Smooth muscle cell (in vitro differentiated cells): ENCODE results near the gene ZNF841. TPM values are rescaled to one million over a fixed set of nuclear protein-coding genes. Genes with fewer than 3 reads are reported as not detected.

ENCODE experiments used
- DNase-seq: peaks from one replicate; lab custom pipeline; 2025; ENCODE audit not compliant: unreplicated experiment; lab: John Stamatoyannopoulos, UW
- H2AFZ ChIP-seq: fragments of 200-600 bp; sonication (generic); 2 replicates; pipeline ENCODE4 v1.6.0; 2016; ENCODE audit warnings: antibody characterized with exemption, low read depth, mild to moderate bottlenecking
- H3F3A ChIP-seq: fragments of 200-600 bp; sonication (generic); 2 replicates; pipeline ENCODE4 v1.6.0; 2017; ENCODE audit warnings: antibody characterized with exemption, low read depth
- H3K27ac ChIP-seq: fragments of 200-600 bp; sonication (generic); 2 replicates; pipeline ENCODE4 v1.5.1; 2016; ENCODE audit warnings: low read depth, mild to moderate bottlenecking
- H3K27me3 ChIP-seq: fragments of 200-600 bp; sonication (generic); 2 replicates; pipeline ENCODE4 v1.6.1; 2016; ENCODE audit warnings: low read depth, mild to moderate bottlenecking
- H3K36me3 ChIP-seq: fragments of 200-600 bp; sonication (generic); 2 replicates; pipeline ENCODE4 v1.5.1; 2016; ENCODE audit warnings: low read depth
- H3K4me1 ChIP-seq: fragments of 200-600 bp; sonication (generic); 2 replicates; pipeline ENCODE4 v1.5.1; 2016; ENCODE audit warnings: low read depth
- H3K4me2 ChIP-seq: fragments of 200-600 bp; sonication (generic); 2 replicates; pipeline ENCODE4 v1.6.0; 2016; ENCODE audit warnings: mild to moderate bottlenecking
- H3K4me3 ChIP-seq: fragments of 200-600 bp; sonication (generic); 2 replicates; pipeline ENCODE4 v1.5.1; 2016; ENCODE audit warnings: mild to moderate bottlenecking
- H3K79me2 ChIP-seq: fragments of 200-600 bp; sonication (generic); 2 replicates; pipeline ENCODE4 v1.6.0; 2016; ENCODE audit warnings: low read depth, mild to moderate bottlenecking
- H3K9ac ChIP-seq: fragments of 200-600 bp; sonication (generic); 2 replicates; pipeline ENCODE4 v1.6.0; 2016; ENCODE audit warnings: low read depth
- H3K9me3 ChIP-seq: fragments of 200-600 bp; sonication (generic); replicated peaks from 2 replicates; pipeline ENCODE4 v1.5.1; 2016; ENCODE audit warnings: low read depth
- H4K20me1 ChIP-seq: fragments of 200-600 bp; sonication (generic); 2 replicates; pipeline ENCODE4 v1.6.0; 2016; ENCODE audit warnings: low read depth
- CTCF ChIP-seq: fragments of 200-600 bp; sonication (generic); IDR thresholded peaks from 2 replicates; pipeline ENCODE4 v1.5.1; 2017; ENCODE audit warnings: borderline replicate concordance, mild to moderate bottlenecking, antibody characterized with exemption; ENCODE audit not compliant: insufficient read depth, poor library complexity, severe bottlenecking
- WGBS: methylation state at CpG from one replicate; pipeline ENCODE4 v1.1.7; 2016; ENCODE audit warnings: low lambda C conversion rate; 5-methylcytosine and 5-hydroxymethylcytosine counted together
- polyA plus RNA-seq: library from polyadenylated mRNA; unstranded; fragments of >200 nt; fragmentation: Nextera tagmentation; extraction: Ambion mirVana; gene quantifications from 2 replicates; pipeline ENCODE4 v1.2.1, GENCODE V29; 2016
- total RNA-seq: library from RNA; depleted of rRNA; stranded (reverse); fragments of >200 nt; gene quantifications from 2 replicates; pipeline ENCODE4 v1.2.3, GENCODE V29; 2014

ZNF841 gene
- total and polyA plus RNA-seq, 2 experiments from 2014 or later: 7.9 to 50.6 TPM

- no peak for TF ChIP-seq CTCF
- H3K9me3 ChIP-seq: peaks cover 7% of the 10 kb centered on the region
- peak; percentile 4 for DNase-seq
Measured at GRCh38 chr19:52138278-52138982, 42.9 kb upstream of the ZNF841 start.

GRCh38 chr19:52120286-52120685, 24.7 kb upstream of the ZNF841 start:
- peaks cover 100% of the 10 kb centered on the region for H3K36me3 ChIP-seq
- no peaks in the 10 kb centered on the region for H4K20me1 ChIP-seq

More at GRCh38 chr19:52138278-52138982, 42.9 kb upstream of the ZNF841 start:
- Histone ChIP-seq H3K4me2 (peak overlapping the region; percentile 97), H3K9ac (peak overlapping the region; percentile 87), H3F3A (peaks cover 4% of the 10 kb centered on the region), H2AFZ (peak overlapping the region; percentile 95), H3K4me1 (peaks cover 11% of the 10 kb centered on the region), H3K4me3 (peak overlapping the region; percentile 88), H4K20me1 (no peaks in the 10 kb centered on the region), H3K27ac (peak overlapping the region; percentile 85), H3K36me3 (peaks cover 18% of the 10 kb centered on the region), H3K79me2 (peaks cover 51% of the 10 kb centered on the region), H3K27me3 (no peaks in the 10 kb centered on the region)
- 16% methylated on average over 14 of the region's 14 CpGs for WGBS

GRCh38 chr19:52115526-52116053, 20.0 kb upstream of the ZNF841 start:
- Histone ChIP-seq H3K9ac (no peak overlapping the region), H3K4me1 (no peaks in the 10 kb centered on the region), H3K36me3 (peaks cover 67% of the 10 kb centered on the region), H3K4me2 (no peak overlapping the region), H3K27me3 (no peaks in the 10 kb centered on the region), H2AFZ (no peak overlapping the region), H3F3A (no peaks in the 10 kb centered on the region), H3K27ac (no peak overlapping the region), H4K20me1 (no peaks in the 10 kb centered on the region), H3K79me2 (no peaks in the 10 kb centered on the region), H3K9me3 (peaks cover 87% of the 10 kb centered on the region), H3K4me3 (peak overlapping the region; percentile 2)
- no peak for TF ChIP-seq CTCF
- WGBS: 96% methylated on average over 12 of the region's 12 CpGs
- DNase-seq: no peak

More at GRCh38 chr19:52120286-52120685, 24.7 kb upstream of the ZNF841 start:
- Histone ChIP-seq H3K27me3 (no peaks in the 10 kb centered on the region), H3K79me2 (peaks cover 6% of the 10 kb centered on the region), H3F3A (no peaks in the 10 kb centered on the region), H3K9me3 (peaks cover 97% of the 10 kb centered on the region), H2AFZ (no peak overlapping the region), H3K4me3 (no peak overlapping the region), H3K4me2 (no peak overlapping the region), H3K4me1 (no peaks in the 10 kb centered on the region), H3K9ac (no peak overlapping the region), H3K27ac (no peak overlapping the region)
- no peak for DNase-seq
- 95% methylated on average over 3 of the region's 3 CpGs for WGBS
- TF ChIP-seq CTCF: no peak
